Endothelial cell (in vitro differentiated cells): Measurements from ENCODE around the gene OGFOD2. TPM values are rescaled to one million over a fixed set of nuclear protein-coding genes. Genes with fewer than 3 reads are reported as not detected.

Experiments used
- DNase-seq: peaks from one replicate; pipeline ENCODE4 v3.0.0; 2021; ENCODE audit warnings: low spot score
- H3K27ac Mint-ChIP-seq: one replicate; pipeline ENCODE4 v1.8.0; 2021; ENCODE audit warnings: mixed read lengths, inconsistent platforms; ENCODE audit not compliant: unreplicated experiment
- H3K27me3 Mint-ChIP-seq: one replicate; pipeline ENCODE4 v1.8.0; 2021; ENCODE audit warnings: mild to moderate bottlenecking, moderate library complexity, mixed read lengths, inconsistent platforms; ENCODE audit not compliant: unreplicated experiment
- H3K36me3 Mint-ChIP-seq: one replicate; pipeline ENCODE4 v1.8.0; 2021; ENCODE audit warnings: mild to moderate bottlenecking, low read depth, mixed read lengths, inconsistent platforms; ENCODE audit not compliant: unreplicated experiment
- H3K4me1 Mint-ChIP-seq: one replicate; pipeline ENCODE4 v1.8.0; 2021; ENCODE audit warnings: mild to moderate bottlenecking, mixed read lengths, inconsistent platforms; ENCODE audit not compliant: unreplicated experiment
- H3K4me3 Mint-ChIP-seq: one replicate; pipeline ENCODE4 v1.8.0; 2021; ENCODE audit warnings: mild to moderate bottlenecking, mixed read lengths, inconsistent platforms; ENCODE audit not compliant: unreplicated experiment
- H3K9me3 Mint-ChIP-seq: one replicate; pipeline ENCODE4 v1.8.0; 2021; ENCODE audit warnings: mixed read lengths, inconsistent platforms; ENCODE audit not compliant: unreplicated experiment
- microRNA-seq: library from miRNA; unstranded; fragments of <30 nt; microRNA quantifications from one replicate; pipeline ENCODE4, GENCODE V29; 2020; ENCODE audit not compliant: unreplicated experiment
- total RNA-seq: library from RNA; stranded (reverse); fragmentation: NEBNext Ultra II Directional; extraction: Animal tissue kit (Norgen Biotek cat#: 25700); gene quantifications from one replicate; pipeline ENCODE4 v1.2.1, GENCODE V29; 2021; ENCODE audit not compliant: unreplicated experiment
- TF ChIP-seq, protein P1 (sequence below): fragments of 200-600 bp; sonication (generic); IDR thresholded peaks from one replicate; pipeline ENCODE4 v1.5.0; 2021; ENCODE audit warnings: antibody characterized with exemption; ENCODE audit not compliant: unreplicated experiment

OGFOD2 gene
- total RNA-seq, 1 donor from 2014 or later, result 10.4 TPM

DNA sequence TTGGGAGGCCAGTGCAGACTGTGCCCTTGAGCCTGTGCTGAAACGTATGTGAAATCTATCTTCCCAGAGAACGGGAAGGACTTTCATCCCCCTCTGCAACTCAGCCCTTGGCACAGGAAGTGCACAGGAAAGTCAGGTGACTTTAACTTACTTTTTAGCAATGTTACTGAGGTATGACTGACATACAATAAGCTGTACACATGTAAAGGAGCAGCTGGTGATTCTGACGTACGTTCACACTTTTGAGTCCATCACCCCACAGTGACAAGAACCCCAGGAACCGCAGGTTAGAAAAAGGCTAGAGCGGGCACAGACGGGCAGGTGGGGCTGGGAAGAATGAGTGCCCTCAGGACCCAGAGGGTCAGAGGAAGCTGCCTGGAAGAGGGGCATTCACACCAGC, 53.4 kb downstream of the OGFOD2 start:
- no peak for DNase-seq
- Mint-ChIP-seq H3K4me1 (no peaks in the 10 kb centered on the region), H3K36me3 (peaks cover 11% of the 10 kb centered on the region), H3K4me3 (no peak overlapping the region), H3K27ac (no peak overlapping the region), H3K27me3 (peaks cover 7% of the 10 kb centered on the region), H3K9me3 (no peaks in the 10 kb centered on the region)
- TF ChIP-seq, protein P1, sequence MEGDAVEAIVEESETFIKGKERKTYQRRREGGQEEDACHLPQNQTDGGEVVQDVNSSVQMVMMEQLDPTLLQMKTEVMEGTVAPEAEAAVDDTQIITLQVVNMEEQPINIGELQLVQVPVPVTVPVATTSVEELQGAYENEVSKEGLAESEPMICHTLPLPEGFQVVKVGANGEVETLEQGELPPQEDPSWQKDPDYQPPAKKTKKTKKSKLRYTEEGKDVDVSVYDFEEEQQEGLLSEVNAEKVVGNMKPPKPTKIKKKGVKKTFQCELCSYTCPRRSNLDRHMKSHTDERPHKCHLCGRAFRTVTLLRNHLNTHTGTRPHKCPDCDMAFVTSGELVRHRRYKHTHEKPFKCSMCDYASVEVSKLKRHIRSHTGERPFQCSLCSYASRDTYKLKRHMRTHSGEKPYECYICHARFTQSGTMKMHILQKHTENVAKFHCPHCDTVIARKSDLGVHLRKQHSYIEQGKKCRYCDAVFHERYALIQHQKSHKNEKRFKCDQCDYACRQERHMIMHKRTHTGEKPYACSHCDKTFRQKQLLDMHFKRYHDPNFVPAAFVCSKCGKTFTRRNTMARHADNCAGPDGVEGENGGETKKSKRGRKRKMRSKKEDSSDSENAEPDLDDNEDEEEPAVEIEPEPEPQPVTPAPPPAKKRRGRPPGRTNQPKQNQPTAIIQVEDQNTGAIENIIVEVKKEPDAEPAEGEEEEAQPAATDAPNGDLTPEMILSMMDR, result no peak

DNA sequence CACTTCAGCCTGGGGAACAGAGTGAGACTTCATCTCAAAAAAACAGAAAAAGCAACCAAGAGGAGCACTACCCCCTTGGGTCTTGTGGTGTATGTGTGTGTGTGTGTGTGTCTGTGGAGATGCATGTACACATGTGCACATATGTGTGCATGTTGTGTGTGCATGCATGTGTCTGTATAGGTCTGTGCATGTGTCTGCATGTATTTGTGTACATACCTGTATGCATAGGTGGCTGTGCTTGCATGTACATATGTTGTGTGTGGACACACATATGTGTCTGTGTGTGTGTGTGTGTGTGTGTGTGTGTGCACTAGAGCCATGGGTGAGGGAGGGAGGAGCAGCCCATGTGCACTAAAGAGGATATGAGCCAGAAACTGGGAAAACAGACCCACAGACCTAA, 54.5 kb downstream of the OGFOD2 start:
- TF ChIP-seq, protein P1, result no peak
- H3K4me1 Mint-ChIP-seq, result no peaks in the 10 kb centered on the region

More for the DNA sequence above, 54.5 kb downstream of the OGFOD2 start:
- peak overlapping the region; percentile 65 for H3K4me3 Mint-ChIP-seq
- H3K36me3 Mint-ChIP-seq, result peaks cover 18% of the 10 kb centered on the region
- DNase-seq, result no peak
- no peaks in the 10 kb centered on the region for H3K9me3 Mint-ChIP-seq
- H3K27ac Mint-ChIP-seq, result peak overlapping the region; percentile 48
- peaks cover 7% of the 10 kb centered on the region for H3K27me3 Mint-ChIP-seq

Small RNA genes within 50 kb of the gene (microRNA-seq; reads per million reads assigned to microRNA genes)
- gene MIR4304, result not detected

Other genes with a start within 250 kb of the OGFOD2 start
- 0.13 TPM for gene HCAR1, start 244.4 kb upstream of the OGFOD2 start, total RNA-seq
- 79.7 TPM for gene DENR, start 222.4 kb upstream of the OGFOD2 start, total RNA-seq
- gene CCDC62, start 200.7 kb upstream of the OGFOD2 start, total RNA-seq, result 0.87 TPM
- gene HIP1R, start 139.8 kb upstream of the OGFOD2 start, total RNA-seq, result 117 TPM
- gene VPS37B, start 79.1 kb upstream of the OGFOD2 start, total RNA-seq, result 13.8 TPM
- gene ABCB9, start 8.8 kb upstream of the OGFOD2 start, total RNA-seq, result 10.9 TPM
- 151 TPM for gene ARL6IP4, start 5.4 kb downstream of the OGFOD2 start, total RNA-seq
- 14.3 TPM for gene PITPNM2, start 175.8 kb downstream of the OGFOD2 start, total RNA-seq